DND-41 (cell line): Measurements from ENCODE around the gene CLASP1.

Experiments
- ATAC-seq: fragments of 200-7000 bp; cut with Tn5 transposase; 3 replicates; pipeline ENCODE4 v1.9.1; 2021; ENCODE audit warnings: low read depth; ENCODE audit not compliant: insufficient read depth
- DNase-seq: peaks from one replicate; pipeline ENCODE4 v3.0.0-alpha.2; 2020
- H2AFZ ChIP-seq: 2 replicates; pipeline ENCODE4 v1.6.0; 2012; ENCODE audit warnings: low read depth, low read length
- H3K27ac ChIP-seq: 2 replicates; pipeline ENCODE4 v1.5.1; 2012; ENCODE audit warnings: low read length, inconsistent platforms
- H3K27me3 ChIP-seq: fragments of 200-600 bp; sonication (generic); 2 replicates; pipeline ENCODE4 v1.6.0; 2012; ENCODE audit warnings: low read length, mild to moderate bottlenecking, inconsistent platforms; ENCODE audit not compliant: insufficient read depth, poor library complexity
- H3K36me3 ChIP-seq: 2 replicates; pipeline ENCODE4 v1.5.1; 2012; ENCODE audit warnings: low read length, inconsistent platforms; ENCODE audit not compliant: insufficient read depth
- H3K4me1 ChIP-seq: 2 replicates; pipeline ENCODE4 v1.5.1; 2012; ENCODE audit warnings: mild to moderate bottlenecking, low read length; ENCODE audit not compliant: insufficient read depth
- H3K4me2 ChIP-seq: 2 replicates; pipeline ENCODE4 v1.6.0; 2012; ENCODE audit warnings: mild to moderate bottlenecking, moderate library complexity, low read length, inconsistent platforms; ENCODE audit not compliant: insufficient read depth
- H3K4me3 ChIP-seq, 2 experiments: fragments of 200-600 bp in 1 of 2; shearing (Covaris generic) in 1 of 2; 2 replicates each; pipeline ENCODE4 v1.5.1; 2012 to 2016; ENCODE audit warnings: inconsistent platforms in 2 of 2, low read length in 2 of 2, mild to moderate bottlenecking in 2 of 2, low read depth in 1 of 2, moderate library complexity in 1 of 2
- H3K79me2 ChIP-seq: 2 replicates; pipeline ENCODE4 v1.6.0; 2012; ENCODE audit warnings: low read length, inconsistent platforms; ENCODE audit not compliant: insufficient read depth
- H3K9ac ChIP-seq: 2 replicates; pipeline ENCODE4 v1.6.0; 2012; ENCODE audit warnings: low read depth, mild to moderate bottlenecking, inconsistent platforms, low read length, moderate library complexity
- H3K9me3 ChIP-seq: 2 replicates; pipeline ENCODE4 v1.5.1; 2012; ENCODE audit warnings: low read length, moderate library complexity, mild to moderate bottlenecking, inconsistent platforms; ENCODE audit not compliant: insufficient read depth, severe bottlenecking
- H4K20me1 ChIP-seq: 2 replicates; pipeline ENCODE4 v1.6.0; 2012; ENCODE audit warnings: low read length; ENCODE audit not compliant: insufficient read depth
- CTCF ChIP-seq: IDR thresholded peaks from 2 replicates; pipeline ENCODE4 v1.5.1; 2012; ENCODE audit warnings: borderline replicate concordance, low read length, moderate library complexity, mild to moderate bottlenecking; ENCODE audit not compliant: poor library complexity, severe bottlenecking; ENCODE audit errors: extremely low read depth
- EZH2 ChIP-seq: IDR thresholded peaks from 3 replicates; pipeline ENCODE4 v1.6.1; 2012; ENCODE audit warnings: borderline replicate concordance, low read depth, mild to moderate bottlenecking, moderate library complexity, low read length, inconsistent platforms; ENCODE audit not compliant: severe bottlenecking

The CLASP1 gene

GRCh38 chr2:121539750-121540469, 109.4 kb downstream of the CLASP1 start:
- Histone ChIP-seq H2AFZ (no peak overlapping the region), H3K27ac (no peak overlapping the region), H3K27me3 (no peaks in the 10 kb centered on the region), H4K20me1 (peaks cover 48% of the 10 kb centered on the region), H3K4me2 (no peak overlapping the region), H3K79me2 (peaks cover 91% of the 10 kb centered on the region), H3K9ac (no peak overlapping the region), H3K4me3 (no peak overlapping the region), H3K9me3 (no peaks in the 10 kb centered on the region), H3K36me3 (0 out of 2 replicates have a peak, but pooled peaks cover under 1% of the 10 kb centered on the region), H3K4me1 (no peaks in the 10 kb centered on the region; the same call in 1 of the 2 replicates)
- TF ChIP-seq CTCF, result no peak
- TF ChIP-seq EZH2, result no peak
- ATAC-seq, result no peak
- no peak for DNase-seq

- Histone ChIP-seq H3K4me1 (peaks cover 12% of the 10 kb centered on the region), H3K27me3 (no peaks in the 10 kb centered on the region), H3K9ac (no peak overlapping the region), H4K20me1 (peaks cover 38% of the 10 kb centered on the region), H3K36me3 (0 out of 2 replicates have a peak, but pooled peaks cover 4% of the 10 kb centered on the region), H3K27ac (no peak overlapping the region), H3K9me3 (no peaks in the 10 kb centered on the region), H3K4me2 (no peak overlapping the region), H2AFZ (no peak overlapping the region), H3K4me3 (no peak overlapping the region), H3K79me2 (peaks cover 92% of the 10 kb centered on the region)
- no peak for TF ChIP-seq EZH2
- TF ChIP-seq CTCF, result no peak
- no peak for ATAC-seq
- no peak for DNase-seq
These were observed 112.3 kb downstream of the CLASP1 start for GRCh38 chr2:121536850-121537557.

- Histone ChIP-seq H3K9me3 (no peaks in the 10 kb centered on the region), H4K20me1 (peaks cover 35% of the 10 kb centered on the region), H3K9ac (no peak overlapping the region), H3K4me3 (no peak overlapping the region), H3K4me1 (peaks cover 18% of the 10 kb centered on the region), H3K27ac (no peak overlapping the region), H3K79me2 (peaks cover 90% of the 10 kb centered on the region), H3K27me3 (no peaks in the 10 kb centered on the region), H3K4me2 (no peak overlapping the region), H3K36me3 (0 out of 2 replicates have a peak, but pooled peaks cover 4% of the 10 kb centered on the region), H2AFZ (no peak overlapping the region)
- no peak for TF ChIP-seq EZH2
- ATAC-seq (no peak), DNase-seq (no peak)
These were observed 112.9 kb downstream of the CLASP1 start for GRCh38 chr2:121536347-121536746.

GRCh38 chr2:121534007-121534406, 115.3 kb downstream of the CLASP1 start:
- Histone ChIP-seq H3K4me3 (no peak overlapping the region), H3K27me3 (no peaks in the 10 kb centered on the region), H3K9ac (no peak overlapping the region), H2AFZ (no peak overlapping the region), H3K9me3 (no peaks in the 10 kb centered on the region), H3K4me1 (peaks cover 30% of the 10 kb centered on the region), H3K27ac (no peak overlapping the region), H3K36me3 (0 out of 2 replicates have a peak, but pooled peaks cover 4% of the 10 kb centered on the region), H3K4me2 (no peak overlapping the region), H3K79me2 (peaks cover 81% of the 10 kb centered on the region), H4K20me1 (peaks cover 34% of the 10 kb centered on the region)
- TF ChIP-seq CTCF (no peak), EZH2 (no peak)
- DNase-seq, result no peak
- ATAC-seq, result no peak
